GM23248 (cell line): Measurements from ENCODE around the gene MBLAC1.

Experiments
- EZH2 ChIP-seq: fragments of 200-600 bp; sonication (generic); IDR thresholded peaks from 2 replicates; pipeline ENCODE4 v1.6.1; 2018; ENCODE audit warnings: antibody characterized with exemption, mild to moderate bottlenecking; ENCODE audit not compliant: insufficient read depth, poor library complexity, severe bottlenecking
- EZH2phosphoT487 ChIP-seq: fragments of 200-600 bp; sonication (generic); IDR thresholded peaks from 2 replicates; pipeline ENCODE4 v1.6.1; 2018; ENCODE audit warnings: antibody characterized with exemption, moderate library complexity, mild to moderate bottlenecking, low read depth; ENCODE audit not compliant: insufficient read depth

GRCh38 chr7:100142461-100142860 lies 15.7 kb downstream of the MBLAC1 start:
- TF ChIP-seq EZH2 = no peak
- no peak for TF ChIP-seq EZH2phosphoT487
